ENCODE results near the gene PFN3.
"Not testable (repeated sequence)": the region's sequence is repeated elsewhere in the genome, so short reads cannot be mapped to it uniquely, and the experiment has no call there.

The PFN3 gene

DNA sequence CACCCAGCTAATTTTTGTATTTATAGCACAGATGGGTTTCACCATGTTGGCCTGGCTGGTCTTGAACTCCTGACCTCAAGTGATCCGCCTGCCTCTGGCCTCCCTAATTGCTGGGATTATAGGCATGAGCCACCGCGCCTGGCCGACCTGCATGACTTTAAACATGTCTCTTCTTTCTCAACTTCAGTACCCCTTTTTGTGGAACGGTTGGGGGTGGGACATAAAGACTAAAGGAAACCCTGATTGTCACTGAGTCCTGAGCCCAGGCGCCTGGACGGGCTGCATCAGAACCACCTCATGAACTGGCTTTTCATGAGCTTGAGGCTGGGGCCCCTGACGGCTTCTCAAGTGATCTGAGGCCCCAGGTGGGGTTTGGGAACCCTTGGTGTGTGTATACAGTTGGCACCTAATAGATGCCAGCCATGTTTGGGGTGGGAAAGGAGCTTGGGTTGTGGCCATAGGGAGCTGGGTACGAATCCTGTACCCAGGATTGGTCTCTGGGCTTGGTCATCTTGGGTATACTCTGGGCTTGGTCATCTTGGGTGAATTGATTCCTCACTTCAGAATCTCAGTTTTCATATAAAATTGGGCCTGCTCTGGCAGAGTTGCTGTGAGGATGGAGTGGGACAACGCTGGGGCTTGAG is 28.2 kb upstream of the PFN3 start:
- Histone ChIP-seq H3K36me3 (ENCODE audit: control insufficient read depth in 2 of 2, insufficient read depth in 2 of 2, low read length in 2 of 2) (peaks cover 0 to 13% of the 10 kb centered on the region in 2 donors), H3K4me3 (ENCODE audit: low read length in 2 of 2) (no peak overlapping the region), H3K9ac (ENCODE audit: low read length in 2 of 2) (peak overlapping the region in 1 of 2 donors; percentile 83), H3K27me3 (ENCODE audit: control insufficient read depth in 1 of 2, insufficient read depth in 2 of 2, low read length in 2 of 2) (no peaks in the 10 kb centered on the region), H3K9me3 (ENCODE audit: control insufficient read depth in 2 of 2, low read length in 2 of 2) (no peaks in the 10 kb centered on the region), H3K4me1 (ENCODE audit: control insufficient read depth, insufficient read depth, low read length) (peaks cover 51% of the 10 kb centered on the region), H3K27ac (ENCODE audit: low read length) (no peak overlapping the region)

DNA sequence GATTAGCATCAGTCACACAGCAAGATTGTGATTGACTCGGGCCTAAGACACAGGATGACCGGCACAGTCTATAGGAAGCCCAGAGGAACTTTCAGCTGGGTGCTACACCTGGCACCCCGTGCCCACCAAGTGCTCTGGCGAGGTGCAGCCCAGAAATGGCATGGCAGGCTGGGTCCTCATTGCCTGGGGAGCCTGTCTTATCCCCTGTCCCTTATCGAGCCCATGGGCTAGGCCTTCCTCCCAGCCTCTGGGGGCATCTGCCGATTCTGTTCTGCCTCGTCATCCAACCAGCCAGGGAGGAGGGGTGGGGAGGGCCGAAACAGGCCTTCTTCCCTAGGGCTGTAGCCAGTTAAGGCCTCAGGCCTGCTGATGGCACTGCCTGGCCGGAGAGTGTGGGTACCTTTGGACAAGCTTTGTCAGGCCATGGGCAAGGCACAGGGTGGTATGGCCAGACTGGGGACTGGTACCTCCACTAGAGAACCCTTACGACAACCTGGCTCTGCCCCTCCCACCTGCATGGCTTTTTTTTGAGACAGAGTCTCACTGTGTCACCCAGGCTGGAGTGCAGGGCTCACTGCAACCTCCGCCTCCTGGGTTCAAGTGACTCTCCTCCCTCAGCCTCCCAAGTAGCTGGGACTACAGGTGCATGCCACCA is 27.6 kb upstream of the PFN3 start:
- peaks cover 0 to 12% of the 10 kb centered on the region in 2 donors for H3K36me3 ChIP-seq (ENCODE audit: control insufficient read depth in 2 of 2, insufficient read depth in 2 of 2, low read length in 2 of 2)
- H3K9me3 ChIP-seq (ENCODE audit: control insufficient read depth in 2 of 2, low read length in 2 of 2), result no peaks in the 10 kb centered on the region
- H3K4me3 ChIP-seq (ENCODE audit: low read length in 2 of 2), result peak overlapping the region; percentile 60 to 82
- no peak overlapping the region for H3K27ac ChIP-seq (ENCODE audit: low read length)
- peaks cover 51% of the 10 kb centered on the region for H3K4me1 ChIP-seq (ENCODE audit: control insufficient read depth, insufficient read depth, low read length)
- H3K27me3 ChIP-seq (ENCODE audit: control insufficient read depth in 1 of 2, insufficient read depth in 2 of 2, low read length in 2 of 2), result no peaks in the 10 kb centered on the region
- H3K9ac ChIP-seq (ENCODE audit: low read length in 2 of 2), result peak overlapping the region; percentile 83 to 91

DNA sequence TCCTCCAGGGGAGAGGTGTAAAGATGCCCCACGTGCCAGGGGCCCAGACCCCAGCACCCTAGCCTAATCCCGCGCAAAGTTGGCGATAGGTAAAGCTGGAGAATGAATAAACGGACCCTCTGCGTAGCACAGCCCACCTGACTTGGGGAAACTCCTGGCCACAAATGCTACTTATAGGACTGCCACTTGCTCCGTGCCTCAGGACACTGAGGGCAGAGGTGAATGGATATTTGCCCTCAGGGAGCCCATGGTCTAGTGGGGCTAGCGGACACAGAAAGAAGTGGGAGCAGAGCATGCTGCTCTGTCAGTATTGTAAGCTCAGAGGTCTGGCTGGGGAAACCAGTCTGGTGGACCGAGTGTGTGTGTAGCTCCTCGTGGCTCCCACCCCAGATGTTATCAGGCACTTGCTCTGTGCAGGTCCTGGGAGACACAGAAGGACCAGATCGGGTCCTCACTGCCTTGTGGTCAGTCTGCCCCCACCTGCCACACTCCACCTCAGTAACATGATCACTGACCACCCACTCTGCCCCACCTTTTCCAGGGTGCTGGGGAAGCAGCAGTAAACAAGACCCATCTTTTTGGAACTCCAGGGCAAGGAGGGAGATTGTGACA is 26.9 kb upstream of the PFN3 start:
- H3K4me3 ChIP-seq (ENCODE audit: low read length in 2 of 2), result peak overlapping the region; percentile 60 to 82
- no peaks in the 10 kb centered on the region for H3K27me3 ChIP-seq (ENCODE audit: control insufficient read depth in 1 of 2, insufficient read depth in 2 of 2, low read length in 2 of 2)
- peak overlapping the region; percentile 83 to 91 for H3K9ac ChIP-seq (ENCODE audit: low read length in 2 of 2)
- peaks cover 44% of the 10 kb centered on the region for H3K4me1 ChIP-seq (ENCODE audit: control insufficient read depth, insufficient read depth, low read length)
- H3K9me3 ChIP-seq (ENCODE audit: control insufficient read depth in 2 of 2, low read length in 2 of 2), result no peaks in the 10 kb centered on the region
- peaks cover 0 to 7% of the 10 kb centered on the region in 2 donors for H3K36me3 ChIP-seq (ENCODE audit: control insufficient read depth in 2 of 2, insufficient read depth in 2 of 2, low read length in 2 of 2)
- H3K27ac ChIP-seq (ENCODE audit: low read length), result peak overlapping the region; percentile 37

DNA sequence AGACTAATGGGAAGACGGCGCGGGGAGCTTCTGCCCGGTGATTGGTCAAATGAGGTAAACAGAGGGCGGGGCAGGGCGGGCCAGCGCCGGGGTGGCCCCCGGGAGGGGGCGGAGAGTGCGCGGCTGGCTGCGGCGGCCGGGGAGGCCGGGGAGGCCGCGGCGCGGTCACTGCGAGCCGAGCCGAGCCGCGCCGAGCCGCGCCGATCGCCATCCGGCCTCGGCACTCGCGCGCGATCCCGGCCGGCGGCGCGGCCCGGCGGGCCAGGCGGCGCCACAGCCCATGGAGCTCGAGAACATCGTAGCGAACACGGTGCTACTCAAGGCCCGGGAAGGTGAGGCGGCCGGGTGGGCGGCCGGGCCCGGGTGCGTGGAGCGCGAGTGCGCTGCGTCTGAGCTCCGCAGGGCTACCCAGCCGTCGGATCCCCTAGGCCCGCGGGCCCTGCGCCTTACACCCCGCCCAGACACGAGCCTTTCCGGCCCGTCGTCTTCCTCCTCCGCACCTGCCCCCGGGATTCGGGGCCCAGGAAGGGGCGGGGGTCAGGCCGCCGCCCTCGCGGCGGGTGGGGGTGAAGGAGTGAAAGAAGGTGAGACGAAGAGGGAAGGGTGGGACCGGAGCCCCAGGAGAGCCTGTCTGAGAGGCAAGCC is 26.2 kb upstream of the PFN3 start, which contains the start of gene GRK6:
Gene GRK6 (plus strand): TSS at position 111 of the 645 bp plus-strand sequence. CDS start 170 bp downstream, at position 281.
- Histone ChIP-seq H3K27ac (ENCODE audit: low read length) (peak within 1 kb of the TSS; percentile 92), H3K9ac (ENCODE audit: low read length in 2 of 2) (peak within 1 kb of the TSS; percentile 83 to 91), H3K27me3 (ENCODE audit: control insufficient read depth in 1 of 2, insufficient read depth in 2 of 2, low read length in 2 of 2) (no peaks in the 10 kb centered on the region), H3K36me3 (ENCODE audit: control insufficient read depth in 2 of 2, insufficient read depth in 2 of 2, low read length in 2 of 2) (peaks cover 0 to 2% of the 10 kb centered on the region in 2 donors), H3K4me3 (ENCODE audit: low read length in 2 of 2) (peak within 1 kb of the TSS; percentile 73 to 82), H3K9me3 (ENCODE audit: control insufficient read depth in 2 of 2, low read length in 2 of 2) (no peaks in the 10 kb centered on the region), H3K4me1 (ENCODE audit: control insufficient read depth, insufficient read depth, low read length) (peaks cover 38% of the 10 kb centered on the region)

DNA sequence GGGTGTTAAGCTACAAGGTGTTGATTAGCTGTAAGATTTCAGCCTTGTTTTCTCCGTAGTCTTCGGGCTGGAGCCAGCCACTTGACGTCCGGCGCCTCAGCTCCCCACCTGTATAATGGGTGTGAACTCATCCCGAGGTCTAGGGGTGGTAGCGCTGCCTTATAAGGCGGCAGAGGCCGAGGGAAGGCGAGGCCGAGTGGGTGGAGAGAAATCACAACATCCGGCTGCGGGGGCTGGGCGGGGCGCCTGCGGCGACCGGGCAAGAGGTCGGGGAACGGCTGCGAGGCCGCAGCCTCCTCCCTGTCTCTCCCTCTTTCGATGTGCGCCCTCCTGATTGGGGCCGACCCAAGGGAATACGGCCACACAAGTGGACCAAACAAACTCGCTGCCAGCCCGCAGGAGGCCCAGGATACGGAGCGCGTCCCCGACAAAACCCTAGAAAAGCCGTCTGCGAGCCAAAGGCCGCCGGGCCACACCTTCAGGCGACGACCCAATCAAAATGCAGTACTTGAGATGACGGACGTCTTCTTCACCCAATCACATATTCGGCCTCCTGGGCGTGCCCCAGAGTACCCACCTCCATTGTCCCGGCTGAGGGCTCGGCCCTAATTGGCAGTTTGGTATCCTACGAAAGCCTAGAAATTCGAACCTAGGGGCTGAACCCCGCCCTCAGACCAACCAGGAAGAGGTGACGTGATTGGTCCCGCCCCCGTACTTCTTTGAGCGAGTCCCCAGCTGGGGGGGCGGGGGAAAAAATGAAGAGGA is 25.5 kb upstream of the PFN3 start:
- Histone ChIP-seq H3K4me1 (ENCODE audit: control insufficient read depth, insufficient read depth, low read length) (peaks cover 35% of the 10 kb centered on the region), H3K9ac (ENCODE audit: low read length in 2 of 2) (peak overlapping the region; percentile 67 to 83)

DNA sequence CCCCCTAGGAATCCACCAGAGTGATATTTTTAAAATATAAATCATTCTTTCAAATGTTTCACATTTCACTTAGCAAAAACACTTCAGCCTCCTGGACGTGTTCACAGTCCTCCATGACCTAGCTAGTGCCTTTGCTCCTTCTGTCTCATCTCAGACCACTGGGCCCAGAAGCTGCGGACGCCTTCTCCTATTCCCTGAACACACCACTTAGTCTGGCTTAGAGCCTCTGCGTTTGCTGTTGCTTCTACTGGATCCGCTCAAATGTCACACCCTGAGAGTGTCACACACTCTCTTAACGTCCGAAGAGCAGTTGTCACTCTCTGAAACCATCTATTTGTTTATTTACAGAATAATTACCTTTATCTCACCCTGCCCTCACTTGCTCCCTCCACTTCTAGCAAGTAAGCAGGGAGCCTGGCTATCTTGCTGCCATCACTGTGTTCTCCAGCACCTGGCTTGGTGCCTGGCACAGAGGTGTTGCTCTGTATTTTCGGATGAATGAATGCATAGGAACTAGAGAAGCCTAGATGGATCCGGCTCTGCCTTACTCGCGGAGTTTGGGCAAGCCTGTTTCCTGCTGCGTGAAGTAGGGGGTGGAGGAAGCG is 24.8 kb upstream of the PFN3 start:
- no peaks in the 10 kb centered on the region for H3K9me3 ChIP-seq (ENCODE audit: control insufficient read depth in 2 of 2, low read length in 2 of 2)
- H3K27ac ChIP-seq (ENCODE audit: low read length), result peak overlapping the region; percentile 92
- H3K9ac ChIP-seq (ENCODE audit: low read length in 2 of 2), result peak overlapping the region; percentile 67 to 83
- H3K4me1 ChIP-seq (ENCODE audit: control insufficient read depth, insufficient read depth, low read length), result peaks cover 30% of the 10 kb centered on the region
- H3K27me3 ChIP-seq (ENCODE audit: control insufficient read depth in 1 of 2, insufficient read depth in 2 of 2, low read length in 2 of 2), result no peaks in the 10 kb centered on the region
- H3K4me3 ChIP-seq (ENCODE audit: low read length in 2 of 2), result peak overlapping the region; percentile 73 to 78
- no peaks in the 10 kb centered on the region for H3K36me3 ChIP-seq (ENCODE audit: control insufficient read depth in 2 of 2, insufficient read depth in 2 of 2, low read length in 2 of 2)

More for the DNA sequence above, 25.5 kb upstream of the PFN3 start:
- H3K27ac ChIP-seq (ENCODE audit: low read length), result peak overlapping the region; percentile 92
- no peaks in the 10 kb centered on the region for H3K36me3 ChIP-seq (ENCODE audit: control insufficient read depth in 2 of 2, insufficient read depth in 2 of 2, low read length in 2 of 2)
- no peaks in the 10 kb centered on the region for H3K9me3 ChIP-seq (ENCODE audit: control insufficient read depth in 2 of 2, low read length in 2 of 2)
- H3K4me3 ChIP-seq (ENCODE audit: low read length in 2 of 2), result peak overlapping the region; percentile 73 to 78
- H3K27me3 ChIP-seq (ENCODE audit: control insufficient read depth in 1 of 2, insufficient read depth in 2 of 2, low read length in 2 of 2), result no peaks in the 10 kb centered on the region

DNA sequence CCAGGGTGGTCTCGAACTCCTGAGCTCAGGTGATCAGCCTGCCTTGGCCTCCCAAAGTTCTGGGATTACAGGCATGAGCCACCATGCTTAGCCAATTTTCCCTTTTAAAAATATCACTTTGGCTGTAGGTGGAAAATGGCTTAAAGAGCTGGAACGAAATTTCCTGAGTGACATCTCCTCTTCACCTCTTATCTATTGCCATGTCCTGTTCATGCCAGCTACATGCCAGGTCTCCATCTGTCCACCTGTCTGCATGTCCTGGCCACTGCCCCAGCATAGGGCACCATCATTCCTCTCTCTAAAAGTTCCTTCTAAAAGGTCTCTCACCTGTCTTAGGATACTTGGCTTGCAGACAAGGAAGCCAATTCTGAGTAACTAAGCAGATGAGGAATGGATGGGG is 23.2 kb upstream of the PFN3 start:
- no peak overlapping the region for H3K9ac ChIP-seq (ENCODE audit: low read length in 2 of 2)
- no peaks in the 10 kb centered on the region for H3K9me3 ChIP-seq (ENCODE audit: control insufficient read depth in 2 of 2, low read length in 2 of 2)
- no peaks in the 10 kb centered on the region for H3K27me3 ChIP-seq (ENCODE audit: control insufficient read depth in 1 of 2, insufficient read depth in 2 of 2, low read length in 2 of 2)
- no peak overlapping the region for H3K27ac ChIP-seq (ENCODE audit: low read length)
- no peak overlapping the region for H3K4me3 ChIP-seq (ENCODE audit: low read length in 2 of 2)
- H3K36me3 ChIP-seq (ENCODE audit: control insufficient read depth in 2 of 2, insufficient read depth in 2 of 2, low read length in 2 of 2), result no peaks in the 10 kb centered on the region
- H3K4me1 ChIP-seq (ENCODE audit: control insufficient read depth, insufficient read depth, low read length), result peaks cover 27% of the 10 kb centered on the region

DNA sequence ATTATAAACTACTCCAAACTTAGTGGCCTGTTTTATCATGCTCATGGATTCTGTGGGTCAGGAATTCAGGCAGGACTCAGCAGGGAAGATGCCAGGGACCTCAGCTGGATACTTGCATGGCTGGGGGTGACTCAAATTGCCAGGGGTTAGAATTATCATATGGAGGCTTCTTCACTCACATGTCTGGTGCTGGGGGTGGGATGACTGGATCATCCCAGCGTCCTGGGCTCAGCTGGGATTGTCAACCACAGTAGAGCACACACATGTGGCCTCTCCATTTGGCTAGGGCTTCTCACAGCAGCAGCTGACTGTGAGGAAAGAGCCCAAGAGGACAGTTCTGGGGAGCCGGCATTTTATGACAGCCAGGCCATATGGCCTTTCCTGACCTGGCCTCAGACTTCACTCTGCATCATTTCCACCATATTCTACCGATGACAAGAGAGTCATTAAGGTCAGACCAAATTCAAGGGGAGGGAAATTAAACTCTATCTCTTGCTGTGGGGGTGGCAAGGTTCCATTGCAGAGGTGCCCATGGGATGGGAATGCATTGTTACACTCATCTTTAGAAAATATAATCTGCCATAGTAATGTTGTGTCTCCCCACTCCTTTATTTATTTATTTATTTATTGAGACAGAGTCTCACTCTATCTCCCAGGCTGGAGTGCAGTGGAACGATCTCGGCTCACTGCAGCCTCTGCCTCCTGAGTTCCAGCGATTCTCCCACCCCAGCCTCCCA is 20.8 kb upstream of the PFN3 start:
- Histone ChIP-seq H3K4me3 (ENCODE audit: low read length in 2 of 2) (no peak overlapping the region), H3K4me1 (ENCODE audit: control insufficient read depth, insufficient read depth, low read length) (peaks cover 12% of the 10 kb centered on the region), H3K27me3 (ENCODE audit: control insufficient read depth in 1 of 2, insufficient read depth in 2 of 2, low read length in 2 of 2) (no peaks in the 10 kb centered on the region), H3K9me3 (ENCODE audit: control insufficient read depth in 2 of 2, low read length in 2 of 2) (no peaks in the 10 kb centered on the region), H3K27ac (ENCODE audit: low read length) (no peak overlapping the region), H3K9ac (ENCODE audit: low read length in 2 of 2) (no peak overlapping the region), H3K36me3 (ENCODE audit: control insufficient read depth in 2 of 2, insufficient read depth in 2 of 2, low read length in 2 of 2) (no peaks in the 10 kb centered on the region)

DNA sequence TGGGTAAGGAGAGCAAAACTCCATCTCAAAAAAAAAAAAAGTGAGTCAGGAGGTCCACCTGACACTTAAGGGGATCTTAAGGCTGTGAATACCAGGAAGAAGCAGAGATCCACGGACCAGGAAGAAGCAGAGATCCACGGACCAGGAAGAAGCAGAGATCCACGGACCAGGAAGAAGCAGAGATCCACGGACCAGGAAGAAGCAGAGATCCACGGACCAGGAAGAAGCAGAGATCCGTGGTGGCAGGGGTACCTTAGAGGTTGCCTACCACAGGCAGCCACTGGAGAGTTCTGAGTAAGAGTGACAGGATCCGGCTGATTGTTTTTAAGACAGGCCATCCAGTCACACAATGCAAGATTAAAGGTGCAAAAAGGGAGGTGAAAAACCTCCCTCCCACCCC is 20.0 kb upstream of the PFN3 start:
- not testable (repeated sequence) for H3K27me3 ChIP-seq (ENCODE audit: control insufficient read depth in 1 of 2, insufficient read depth in 2 of 2, low read length in 2 of 2); H3K9me3 ChIP-seq (ENCODE audit: control insufficient read depth in 2 of 2, low read length in 2 of 2); H3K36me3 ChIP-seq (ENCODE audit: control insufficient read depth in 2 of 2, insufficient read depth in 2 of 2, low read length in 2 of 2); H3K4me3 ChIP-seq (ENCODE audit: low read length in 2 of 2); H3K4me1 ChIP-seq (ENCODE audit: control insufficient read depth, insufficient read depth, low read length); H3K9ac ChIP-seq (ENCODE audit: low read length in 2 of 2); H3K27ac ChIP-seq (ENCODE audit: low read length)
